ENCODE measurements around the gene TMED8. TPM values are rescaled to one million over a fixed set of nuclear protein-coding genes. Genes with fewer than 3 reads are reported as not detected.

Gene TMED8
- total and polyA plus RNA-seq, 4 donors, result 1.3 to 6.9 (median 4.2) TPM

DNA sequence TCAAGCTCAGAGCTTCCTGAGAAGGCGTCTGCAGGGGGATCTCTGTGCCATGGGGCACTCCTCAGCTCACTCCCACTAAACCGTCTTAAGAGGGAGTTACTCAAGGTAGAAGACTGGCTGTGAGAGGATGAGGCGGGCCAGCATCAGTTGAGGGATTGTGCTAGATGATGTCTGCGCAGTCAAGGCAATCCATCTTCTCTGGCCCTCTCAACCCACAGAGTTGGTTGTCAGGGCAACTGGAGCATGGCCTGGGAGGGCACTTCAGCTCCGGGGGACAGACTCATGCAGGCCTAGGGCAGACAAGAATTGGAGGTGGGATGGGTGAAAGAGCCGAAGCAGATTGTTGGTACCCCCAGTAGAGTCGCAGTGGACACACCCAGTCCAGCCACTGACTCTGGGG lies 47.0 kb downstream of the TMED8 start:
- Histone ChIP-seq H3K4me1 (ENCODE audit: control insufficient read depth in 4 of 4, insufficient read depth in 4 of 4, low read length in 3 of 4) (peaks cover 2 to 14% (median 12%) of the 10 kb centered on the region in 4 donors), H3K9ac (ENCODE audit: low read depth in 1 of 2, low read length in 2 of 2) (no peak overlapping the region), H3K36me3 (ENCODE audit: control insufficient read depth in 4 of 4, insufficient read depth in 3 of 4, low read depth in 1 of 4, low read length in 3 of 4) (peaks cover 0 to 10% (median 0%) of the 10 kb centered on the region in 4 donors), H3K27me3 (ENCODE audit: control insufficient read depth in 4 of 4, insufficient read depth in 4 of 4, low read length in 3 of 4) (no peaks in the 10 kb centered on the region), H3K4me3 (ENCODE audit: low read depth in 1 of 3, low read length in 3 of 3) (no peak overlapping the region), H3K9me3 (ENCODE audit: control insufficient read depth in 4 of 4, low read length in 3 of 4) (no peaks in the 10 kb centered on the region), H3K27ac (ENCODE audit: low read depth in 1 of 2, low read length in 2 of 2) (no peak overlapping the region)
- DNase-seq (ENCODE audit: low spot score), result no peak
- 92% methylated on average over 7 of the region's 7 CpGs for WGBS
- TF ChIP-seq RAD21 (IDR thresholded peaks at IDR 0.05) (no peak), TAF1 (conservative IDR thresholded peaks at IDR 0.05) (no peak)

DNA sequence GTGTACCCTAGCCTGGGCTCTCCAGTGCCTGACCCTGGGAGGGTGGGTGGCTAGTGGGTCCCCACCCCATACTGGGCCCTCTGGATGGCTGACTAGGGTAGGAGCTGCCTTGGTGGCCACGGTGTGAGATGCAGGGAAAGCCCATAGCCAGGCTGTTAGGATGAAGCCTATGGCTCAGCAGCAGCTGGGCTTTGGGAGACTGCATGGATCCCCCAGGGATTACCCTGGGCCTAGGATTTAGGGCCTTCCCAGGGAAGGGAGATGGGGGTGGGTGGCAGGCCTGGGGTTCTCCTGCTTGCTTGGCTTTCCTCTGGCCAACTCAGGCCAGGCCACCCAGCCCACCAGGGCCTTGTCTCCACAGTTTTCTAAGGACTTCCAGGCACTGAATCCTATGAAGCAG lies 49.8 kb downstream of the TMED8 start:
- Histone ChIP-seq H3K4me1 (ENCODE audit: control insufficient read depth in 4 of 4, insufficient read depth in 4 of 4, low read length in 3 of 4) (peaks cover 6 to 37% (median 30%) of the 10 kb centered on the region in 4 donors), H3K27me3 (ENCODE audit: control insufficient read depth in 4 of 4, insufficient read depth in 4 of 4, low read length in 3 of 4) (no peaks in the 10 kb centered on the region), H3K36me3 (ENCODE audit: control insufficient read depth in 4 of 4, insufficient read depth in 3 of 4, low read depth in 1 of 4, low read length in 3 of 4) (peaks cover 0 to 9% (median 0%) of the 10 kb centered on the region in 4 donors), H3K9ac (ENCODE audit: low read depth in 1 of 2, low read length in 2 of 2) (no peak overlapping the region), H3K27ac (ENCODE audit: low read depth in 1 of 2, low read length in 2 of 2) (no peak overlapping the region), H3K4me3 (ENCODE audit: low read depth in 1 of 3, low read length in 3 of 3) (no peak overlapping the region), H3K9me3 (ENCODE audit: control insufficient read depth in 4 of 4, low read length in 3 of 4) (no peaks in the 10 kb centered on the region)
- WGBS, result 92% methylated on average over 1 of the region's 1 CpG
- DNase-seq (ENCODE audit: low spot score), result no peak
- no peak for TF ChIP-seq SP1 (IDR thresholded peaks at IDR 0.05)
- no peak for TF ChIP-seq JUND (IDR thresholded peaks at IDR 0.05)
- TF ChIP-seq RAD21 (IDR thresholded peaks at IDR 0.05), result no peak
- TF ChIP-seq, protein P1, sequence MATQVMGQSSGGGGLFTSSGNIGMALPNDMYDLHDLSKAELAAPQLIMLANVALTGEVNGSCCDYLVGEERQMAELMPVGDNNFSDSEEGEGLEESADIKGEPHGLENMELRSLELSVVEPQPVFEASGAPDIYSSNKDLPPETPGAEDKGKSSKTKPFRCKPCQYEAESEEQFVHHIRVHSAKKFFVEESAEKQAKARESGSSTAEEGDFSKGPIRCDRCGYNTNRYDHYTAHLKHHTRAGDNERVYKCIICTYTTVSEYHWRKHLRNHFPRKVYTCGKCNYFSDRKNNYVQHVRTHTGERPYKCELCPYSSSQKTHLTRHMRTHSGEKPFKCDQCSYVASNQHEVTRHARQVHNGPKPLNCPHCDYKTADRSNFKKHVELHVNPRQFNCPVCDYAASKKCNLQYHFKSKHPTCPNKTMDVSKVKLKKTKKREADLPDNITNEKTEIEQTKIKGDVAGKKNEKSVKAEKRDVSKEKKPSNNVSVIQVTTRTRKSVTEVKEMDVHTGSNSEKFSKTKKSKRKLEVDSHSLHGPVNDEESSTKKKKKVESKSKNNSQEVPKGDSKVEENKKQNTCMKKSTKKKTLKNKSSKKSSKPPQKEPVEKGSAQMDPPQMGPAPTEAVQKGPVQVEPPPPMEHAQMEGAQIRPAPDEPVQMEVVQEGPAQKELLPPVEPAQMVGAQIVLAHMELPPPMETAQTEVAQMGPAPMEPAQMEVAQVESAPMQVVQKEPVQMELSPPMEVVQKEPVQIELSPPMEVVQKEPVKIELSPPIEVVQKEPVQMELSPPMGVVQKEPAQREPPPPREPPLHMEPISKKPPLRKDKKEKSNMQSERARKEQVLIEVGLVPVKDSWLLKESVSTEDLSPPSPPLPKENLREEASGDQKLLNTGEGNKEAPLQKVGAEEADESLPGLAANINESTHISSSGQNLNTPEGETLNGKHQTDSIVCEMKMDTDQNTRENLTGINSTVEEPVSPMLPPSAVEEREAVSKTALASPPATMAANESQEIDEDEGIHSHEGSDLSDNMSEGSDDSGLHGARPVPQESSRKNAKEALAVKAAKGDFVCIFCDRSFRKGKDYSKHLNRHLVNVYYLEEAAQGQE (IDR thresholded peaks at IDR 0.05), result no peak
- TF ChIP-seq, protein P2, sequence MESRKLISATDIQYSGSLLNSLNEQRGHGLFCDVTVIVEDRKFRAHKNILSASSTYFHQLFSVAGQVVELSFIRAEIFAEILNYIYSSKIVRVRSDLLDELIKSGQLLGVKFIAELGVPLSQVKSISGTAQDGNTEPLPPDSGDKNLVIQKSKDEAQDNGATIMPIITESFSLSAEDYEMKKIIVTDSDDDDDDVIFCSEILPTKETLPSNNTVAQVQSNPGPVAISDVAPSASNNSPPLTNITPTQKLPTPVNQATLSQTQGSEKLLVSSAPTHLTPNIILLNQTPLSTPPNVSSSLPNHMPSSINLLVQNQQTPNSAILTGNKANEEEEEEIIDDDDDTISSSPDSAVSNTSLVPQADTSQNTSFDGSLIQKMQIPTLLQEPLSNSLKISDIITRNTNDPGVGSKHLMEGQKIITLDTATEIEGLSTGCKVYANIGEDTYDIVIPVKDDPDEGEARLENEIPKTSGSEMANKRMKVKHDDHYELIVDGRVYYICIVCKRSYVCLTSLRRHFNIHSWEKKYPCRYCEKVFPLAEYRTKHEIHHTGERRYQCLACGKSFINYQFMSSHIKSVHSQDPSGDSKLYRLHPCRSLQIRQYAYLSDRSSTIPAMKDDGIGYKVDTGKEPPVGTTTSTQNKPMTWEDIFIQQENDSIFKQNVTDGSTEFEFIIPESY (IDR thresholded peaks at IDR 0.05), result no peak
- TF ChIP-seq YY1 (IDR thresholded peaks at IDR 0.05), result no peak
- TF ChIP-seq RXRA (IDR thresholded peaks at IDR 0.05), result no peak
- no peak for TF ChIP-seq FOXA2 (IDR thresholded peaks at IDR 0.05)
- TF ChIP-seq FOXA1 (IDR thresholded peaks at IDR 0.05), result no peak
- TF ChIP-seq GABPA (IDR thresholded peaks at IDR 0.05 in 1 of 2, conservative IDR thresholded peaks at IDR 0.05 in 1 of 2), result no peak

DNA sequence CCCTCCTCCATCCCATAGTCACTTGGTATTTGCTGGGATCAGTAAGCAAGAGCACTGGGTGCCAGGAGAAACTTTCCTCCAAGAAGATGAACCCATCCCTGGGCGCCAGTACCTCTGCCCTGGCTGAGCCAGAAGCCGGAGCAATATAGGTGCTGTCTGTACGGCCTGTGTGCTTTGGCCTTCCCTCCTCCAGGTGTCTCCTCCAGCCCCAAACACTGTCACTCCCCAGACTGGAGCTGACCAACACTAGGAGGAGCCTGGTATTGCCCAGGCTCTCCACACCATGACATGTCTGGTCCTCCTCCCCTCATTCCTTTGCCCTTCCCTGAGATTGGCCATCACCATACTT lies 51.2 kb downstream of the TMED8 start:
- H3K27me3 ChIP-seq (ENCODE audit: control insufficient read depth in 4 of 4, insufficient read depth in 4 of 4, low read length in 3 of 4), result no peaks in the 10 kb centered on the region
- no peak overlapping the region for H3K27ac ChIP-seq (ENCODE audit: low read depth in 1 of 2, low read length in 2 of 2)
- H3K4me3 ChIP-seq (ENCODE audit: low read depth in 1 of 3, low read length in 3 of 3), result no peak overlapping the region
- DNase-seq (ENCODE audit: low spot score), result no peak
- TF ChIP-seq, protein P3, sequence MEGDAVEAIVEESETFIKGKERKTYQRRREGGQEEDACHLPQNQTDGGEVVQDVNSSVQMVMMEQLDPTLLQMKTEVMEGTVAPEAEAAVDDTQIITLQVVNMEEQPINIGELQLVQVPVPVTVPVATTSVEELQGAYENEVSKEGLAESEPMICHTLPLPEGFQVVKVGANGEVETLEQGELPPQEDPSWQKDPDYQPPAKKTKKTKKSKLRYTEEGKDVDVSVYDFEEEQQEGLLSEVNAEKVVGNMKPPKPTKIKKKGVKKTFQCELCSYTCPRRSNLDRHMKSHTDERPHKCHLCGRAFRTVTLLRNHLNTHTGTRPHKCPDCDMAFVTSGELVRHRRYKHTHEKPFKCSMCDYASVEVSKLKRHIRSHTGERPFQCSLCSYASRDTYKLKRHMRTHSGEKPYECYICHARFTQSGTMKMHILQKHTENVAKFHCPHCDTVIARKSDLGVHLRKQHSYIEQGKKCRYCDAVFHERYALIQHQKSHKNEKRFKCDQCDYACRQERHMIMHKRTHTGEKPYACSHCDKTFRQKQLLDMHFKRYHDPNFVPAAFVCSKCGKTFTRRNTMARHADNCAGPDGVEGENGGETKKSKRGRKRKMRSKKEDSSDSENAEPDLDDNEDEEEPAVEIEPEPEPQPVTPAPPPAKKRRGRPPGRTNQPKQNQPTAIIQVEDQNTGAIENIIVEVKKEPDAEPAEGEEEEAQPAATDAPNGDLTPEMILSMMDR (IDR thresholded peaks at IDR 0.05; ENCODE audit: low read depth, low read length, missing input control), result no peak
- TF ChIP-seq GABPA (IDR thresholded peaks at IDR 0.05 in 1 of 2, conservative IDR thresholded peaks at IDR 0.05 in 1 of 2) (no peak), NR2F2 (IDR thresholded peaks at IDR 0.05) (no peak), JUND (IDR thresholded peaks at IDR 0.05) (no peak), HNF4G (IDR thresholded peaks at IDR 0.05) (no peak), RXRA (IDR thresholded peaks at IDR 0.05) (no peak), FOXA2 (IDR thresholded peaks at IDR 0.05) (no peak), SP1 (IDR thresholded peaks at IDR 0.05) (no peak), RAD21 (IDR thresholded peaks at IDR 0.05) (no peak)
- TF ChIP-seq, protein P4, sequence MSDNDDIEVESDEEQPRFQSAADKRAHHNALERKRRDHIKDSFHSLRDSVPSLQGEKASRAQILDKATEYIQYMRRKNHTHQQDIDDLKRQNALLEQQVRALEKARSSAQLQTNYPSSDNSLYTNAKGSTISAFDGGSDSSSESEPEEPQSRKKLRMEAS (IDR thresholded peaks at IDR 0.05), result no peak
- WGBS, result 57% methylated on average over 3 of the region's 3 CpGs
- peaks cover 6 to 41% (median 33%) of the 10 kb centered on the region in 4 donors for H3K4me1 ChIP-seq (ENCODE audit: control insufficient read depth in 4 of 4, insufficient read depth in 4 of 4, low read length in 3 of 4)
- peaks cover 0 to 8% (median 0%) of the 10 kb centered on the region in 4 donors for H3K36me3 ChIP-seq (ENCODE audit: control insufficient read depth in 4 of 4, insufficient read depth in 3 of 4, low read depth in 1 of 4, low read length in 3 of 4)
- H3K9me3 ChIP-seq (ENCODE audit: control insufficient read depth in 4 of 4, low read length in 3 of 4), result no peaks in the 10 kb centered on the region
- H3K9ac ChIP-seq (ENCODE audit: low read depth in 1 of 2, low read length in 2 of 2), result no peak overlapping the region

All from liver (tissue), 9 donors.